Activated CD4-positive, alpha-beta memory T cell treated with anti-CD3 and anti-CD28 coated beads, Interleukin-2, amount 10 ng/mL, durations not matched to agents 7 days and 5 days (primary cell): ENCODE results near the gene TRIO. TPM values are rescaled to one million over a fixed set of nuclear protein-coding genes. Genes with fewer than 3 reads are reported as not detected.

ENCODE experiments used
- CTCF ChIA-PET: fragments of 350-600 bp; sonication (Branson Sonifier 250); formaldehyde crosslinking; loops from one replicate; lab custom pipeline; 2021; ENCODE audit warnings: antibody characterized with exemption, inconsistent platforms; lab: Charles Lee
- POLR2A ChIA-PET: fragments of 350-600 bp; sonication (Branson Sonifier 250); formaldehyde crosslinking; loops from one replicate; lab custom pipeline; 2021; ENCODE audit warnings: antibody characterized with exemption; lab: Charles Lee
- DNase-seq: peaks from one replicate; pipeline ENCODE4 v3.0.0-alpha.2; 2020
- H3K27ac Mint-ChIP-seq: one replicate; pipeline ENCODE4 v1.8.0; 2021; ENCODE audit warnings: mild to moderate bottlenecking, mixed read lengths
- H3K27me3 Mint-ChIP-seq: one replicate; pipeline ENCODE4 v1.8.0; 2021; ENCODE audit warnings: mixed read lengths
- H3K36me3 Mint-ChIP-seq: one replicate; pipeline ENCODE4 v1.8.0; 2021; ENCODE audit warnings: low read depth, mixed read lengths
- H3K4me1 Mint-ChIP-seq: one replicate; pipeline ENCODE4 v1.8.0; 2021; ENCODE audit warnings: mixed read lengths
- H3K4me3 Mint-ChIP-seq: one replicate; pipeline ENCODE4 v1.8.0; 2021; ENCODE audit warnings: mild to moderate bottlenecking, mixed read lengths
- H3K9me3 Mint-ChIP-seq: one replicate; pipeline ENCODE4 v1.8.0; 2021; ENCODE audit warnings: mixed read lengths
- total RNA-seq, 2 experiments: library from RNA; stranded (reverse); gene quantifications; one replicate each; pipeline ENCODE4 v1.2.3, GENCODE V29; 2021

TRIO gene
- total RNA-seq, 2 experiments from 2014 or later = 8.1 to 8.3 TPM

DNA sequence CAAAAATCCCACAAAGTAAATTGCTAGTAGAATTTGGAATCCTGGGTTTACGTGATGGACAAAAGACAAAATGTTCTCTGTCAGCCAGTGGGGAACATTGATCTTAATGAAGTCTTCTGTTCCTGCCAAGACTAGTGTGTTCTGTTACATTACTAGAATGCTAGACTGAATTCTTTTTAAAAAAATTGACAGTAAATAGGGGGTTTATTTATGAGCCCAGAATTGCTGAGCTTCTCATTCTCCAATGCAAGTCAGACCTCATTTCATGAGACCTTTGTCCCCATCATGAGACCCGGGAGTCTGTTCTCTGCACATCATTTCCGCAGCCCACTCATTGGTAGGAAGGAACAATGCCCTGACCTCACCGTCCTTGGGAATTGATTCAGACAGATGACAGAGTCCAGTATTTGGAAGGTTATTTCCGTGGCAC lies 264.6 kb downstream of the TRIO start:
- Mint-ChIP-seq H3K27me3 (peaks cover 1% of the 10 kb centered on the region), H3K9me3 (peaks cover 1% of the 10 kb centered on the region), H3K36me3 (peaks cover under 1% of the 10 kb centered on the region), H3K4me1 (peaks cover 2% of the 10 kb centered on the region), H3K27ac (no peak overlapping the region), H3K4me3 (no peak overlapping the region)
- no peak for DNase-seq
- ChIA-PET CTCF (interaction anchor here (1.1 kb wide), 1 partner anchor 8 kb away, joined by 3 read pairs; no protein-coding TSS in a partner anchor), POLR2A (no interaction called here)

DNA sequence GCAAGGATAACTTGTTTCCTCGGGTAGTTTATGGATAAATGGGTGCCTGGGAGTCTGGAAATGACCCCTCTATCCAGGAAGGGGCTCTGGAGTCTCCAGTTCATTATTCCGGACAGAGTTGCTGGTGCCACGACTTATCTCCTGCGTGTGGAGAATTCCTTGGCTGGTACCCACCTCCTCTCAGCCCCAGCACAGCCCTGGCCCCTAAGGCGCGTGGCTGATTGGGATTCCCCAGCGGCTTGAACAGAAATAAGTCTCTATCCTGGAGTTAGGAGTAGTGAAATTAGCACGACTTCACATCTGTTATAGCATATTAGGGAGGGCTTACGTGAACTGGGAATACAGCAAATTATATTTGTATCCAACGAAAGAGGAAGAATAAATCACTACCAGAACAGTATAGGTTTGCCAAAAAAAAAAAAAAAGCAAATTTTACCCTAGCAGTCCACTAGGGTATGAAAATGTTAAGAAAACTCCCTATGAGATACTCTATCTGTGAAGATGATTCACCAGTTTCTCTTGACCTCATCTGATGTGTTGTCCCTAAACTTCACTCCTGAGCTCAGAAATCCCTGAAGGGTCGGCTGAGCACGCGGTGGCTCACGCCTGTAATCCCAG lies 265.9 kb downstream of the TRIO start:
- Mint-ChIP-seq H3K27ac (no peak overlapping the region), H3K4me3 (no peak overlapping the region), H3K36me3 (no peaks in the 10 kb centered on the region), H3K4me1 (peaks cover 14% of the 10 kb centered on the region), H3K27me3 (peaks cover 1% of the 10 kb centered on the region), H3K9me3 (no peaks in the 10 kb centered on the region)
- CTCF ChIA-PET = no interaction called here
- DNase-seq = no peak
- POLR2A ChIA-PET = interaction anchor here (0.7 kb wide), 1 partner anchor 36 kb away, joined by 3 read pairs; no protein-coding TSS in a partner anchor

- CTCF ChIA-PET = no interaction called here
- Mint-ChIP-seq H3K36me3 (no peaks in the 10 kb centered on the region), H3K9me3 (no peaks in the 10 kb centered on the region), H3K27me3 (peaks cover 1% of the 10 kb centered on the region), H3K27ac (no peak overlapping the region), H3K4me1 (peaks cover 22% of the 10 kb centered on the region), H3K4me3 (no peak overlapping the region)
- POLR2A ChIA-PET = no interaction called here
- DNase-seq = no peak
These were observed 266.9 kb downstream of the TRIO start for GRCh38 chr5:14410068-14410393.

- POLR2A ChIA-PET = no interaction called here
- peaks cover 28% of the 10 kb centered on the region for H3K4me1 Mint-ChIP-seq
- no peaks in the 10 kb centered on the region for H3K27me3 Mint-ChIP-seq
- no peaks in the 10 kb centered on the region for H3K9me3 Mint-ChIP-seq
- CTCF ChIA-PET = interaction anchor here (1.6 kb wide), 1 partner anchor 238 kb away, joined by 6 read pairs; no protein-coding TSS in a partner anchor
- DNase-seq = no peak
- no peaks in the 10 kb centered on the region for H3K36me3 Mint-ChIP-seq
- H3K27ac Mint-ChIP-seq = no peak overlapping the region
- H3K4me3 Mint-ChIP-seq = no peak overlapping the region
These were observed 267.5 kb downstream of the TRIO start for GRCh38 chr5:14410394-14411201.

DNA sequence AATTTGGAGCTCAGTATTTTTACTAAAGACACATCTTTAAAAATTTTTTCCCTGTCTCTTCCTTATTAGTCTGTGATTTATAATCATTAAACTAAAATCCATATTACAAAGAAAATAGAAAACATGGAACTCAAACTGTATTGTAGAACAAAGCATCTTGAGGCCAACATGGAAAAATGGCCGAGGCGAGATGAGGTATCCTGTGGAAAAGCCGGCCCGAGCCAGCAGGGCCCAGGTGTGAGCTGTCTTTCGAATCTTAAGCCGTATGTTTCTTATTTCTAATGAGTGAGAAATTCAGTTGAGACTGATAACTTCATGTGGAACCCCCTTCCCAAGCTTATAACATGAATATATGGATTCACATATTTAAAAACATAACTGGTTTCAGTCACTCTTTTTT lies 268.1 kb downstream of the TRIO start:
- H3K27me3 Mint-ChIP-seq = no peaks in the 10 kb centered on the region
- no peak for DNase-seq
- H3K4me3 Mint-ChIP-seq = no peak overlapping the region
- ChIA-PET POLR2A (no interaction called here), CTCF (interaction anchor here (1.6 kb wide), 1 partner anchor 237 kb away, joined by 6 read pairs; no protein-coding TSS in a partner anchor)
- H3K27ac Mint-ChIP-seq = no peak overlapping the region
- H3K4me1 Mint-ChIP-seq = peaks cover 34% of the 10 kb centered on the region
- H3K9me3 Mint-ChIP-seq = no peaks in the 10 kb centered on the region
- H3K36me3 Mint-ChIP-seq = no peaks in the 10 kb centered on the region

- Mint-ChIP-seq H3K27ac (peak overlapping the region; percentile 77), H3K4me3 (no peak overlapping the region), H3K9me3 (no peaks in the 10 kb centered on the region), H3K27me3 (peaks cover 4% of the 10 kb centered on the region), H3K36me3 (no peaks in the 10 kb centered on the region), H3K4me1 (peaks cover 44% of the 10 kb centered on the region)
- CTCF ChIA-PET = interaction anchor here (0.7 to 2.5 kb wide), 6 partner anchors 10 to 235 kb away, joined by 3 to 12 read pairs (median 4); no protein-coding TSS in a partner anchor
- POLR2A ChIA-PET = interaction anchor here (0.6 to 2.7 kb wide), 6 partner anchors 13 to 212 kb away, joined by 4 to 19 read pairs (median 5); partner anchors contain the start of gene OTULINL
- DNase-seq = no peak
These were observed 270.2 kb downstream of the TRIO start for GRCh38 chr5:14413331-14413750.

DNA sequence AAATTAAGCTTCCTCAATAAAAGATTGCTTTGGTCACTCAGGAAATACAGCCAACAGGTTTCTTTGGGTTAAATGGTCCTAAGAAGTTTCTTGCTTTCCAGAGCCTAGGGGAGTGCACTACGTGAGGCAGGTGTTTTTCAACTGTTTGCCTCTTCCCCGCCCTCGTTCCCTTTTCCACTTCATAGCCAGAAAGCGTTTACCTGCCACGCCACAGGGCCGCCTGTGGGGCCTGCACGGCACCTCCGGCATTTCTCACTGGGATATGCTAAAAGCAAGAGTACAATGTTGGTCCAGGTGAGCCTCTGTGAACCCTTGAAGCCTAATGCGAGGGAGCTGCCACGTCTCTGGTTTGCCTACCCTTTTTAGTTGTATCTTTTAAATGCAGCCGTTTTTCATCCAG lies 270.9 kb downstream of the TRIO start:
- Mint-ChIP-seq H3K27ac (peak overlapping the region; percentile 77), H3K27me3 (peaks cover 10% of the 10 kb centered on the region), H3K36me3 (no peaks in the 10 kb centered on the region), H3K4me3 (peak overlapping the region; percentile 51), H3K9me3 (no peaks in the 10 kb centered on the region), H3K4me1 (peaks cover 46% of the 10 kb centered on the region)
- CTCF ChIA-PET = interaction anchor here (1.0 to 2.5 kb wide), 7 partner anchors 10 to 234 kb away, joined by 3 to 12 read pairs (median 4); no protein-coding TSS in a partner anchor
- POLR2A ChIA-PET = interaction anchor here (0.9 to 2.7 kb wide), 7 partner anchors 14 to 185 kb away, joined by 3 to 19 read pairs (median 5); partner anchors contain the start of gene OTULINL
- DNase-seq = no peak

GRCh38 chr5:14414656-14415023 lies 271.5 kb downstream of the TRIO start:
- DNase-seq = no peak
- Mint-ChIP-seq H3K27me3 (peaks cover 10% of the 10 kb centered on the region), H3K36me3 (no peaks in the 10 kb centered on the region), H3K4me1 (peaks cover 46% of the 10 kb centered on the region), H3K27ac (peak overlapping the region; percentile 77), H3K4me3 (peak overlapping the region; percentile 51), H3K9me3 (no peaks in the 10 kb centered on the region)
- POLR2A ChIA-PET = interaction anchor here (0.9 to 2.7 kb wide), 6 partner anchors 49 to 234 kb away, joined by 3 to 19 read pairs (median 5); no protein-coding TSS in a partner anchor
- CTCF ChIA-PET = interaction anchor here (1.0 to 2.5 kb wide), 4 partner anchors 9 to 234 kb away, joined by 4 to 12 read pairs (median 4); no protein-coding TSS in a partner anchor

DNA sequence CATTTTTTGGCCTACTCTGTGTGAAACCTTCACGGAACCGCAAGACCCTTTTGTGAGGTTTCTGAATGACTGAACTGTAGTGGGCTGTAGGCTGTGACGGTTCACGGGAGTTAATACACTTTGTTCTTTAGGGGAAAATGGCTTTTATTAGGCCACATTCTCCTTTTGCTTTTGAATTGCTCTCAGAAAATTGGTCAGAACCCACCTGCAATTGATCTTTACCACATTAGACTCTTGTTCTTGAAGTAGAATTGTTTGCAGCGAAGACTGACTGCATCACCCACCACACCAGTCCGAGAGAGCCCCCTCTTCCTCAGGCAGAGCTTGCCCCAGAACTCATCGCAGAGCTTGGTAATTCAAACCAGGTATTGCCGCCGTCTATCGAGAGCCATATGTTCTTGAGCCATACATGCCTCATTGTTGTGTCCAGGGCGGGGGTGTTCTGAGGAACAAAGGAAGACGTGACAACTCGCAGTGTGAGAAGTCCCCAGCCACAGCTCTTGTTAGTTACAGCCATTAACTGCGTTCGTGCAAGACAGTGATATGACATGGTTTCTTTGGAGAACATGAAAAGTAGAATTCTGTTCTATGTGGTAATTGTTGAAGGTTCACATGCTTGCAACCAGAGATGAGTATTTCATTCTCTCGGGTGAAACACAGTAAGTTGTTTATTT lies 272.0 kb downstream of the TRIO start:
- Mint-ChIP-seq H3K4me1 (peaks cover 46% of the 10 kb centered on the region), H3K36me3 (no peaks in the 10 kb centered on the region), H3K9me3 (no peaks in the 10 kb centered on the region), H3K27me3 (peaks cover 10% of the 10 kb centered on the region), H3K27ac (peak overlapping the region; percentile 77), H3K4me3 (peak overlapping the region; percentile 51)
- DNase-seq = peak; percentile 24
- ChIA-PET POLR2A (interaction anchor here (0.7 to 2.7 kb wide), 8 partner anchors 9 to 292 kb away, joined by 3 to 19 read pairs (median 5); no protein-coding TSS in a partner anchor), CTCF (interaction anchor here (1.0 to 2.5 kb wide), 3 partner anchors 16 to 233 kb away, joined by 4 to 12 read pairs (median 5); no protein-coding TSS in a partner anchor)

DNA sequence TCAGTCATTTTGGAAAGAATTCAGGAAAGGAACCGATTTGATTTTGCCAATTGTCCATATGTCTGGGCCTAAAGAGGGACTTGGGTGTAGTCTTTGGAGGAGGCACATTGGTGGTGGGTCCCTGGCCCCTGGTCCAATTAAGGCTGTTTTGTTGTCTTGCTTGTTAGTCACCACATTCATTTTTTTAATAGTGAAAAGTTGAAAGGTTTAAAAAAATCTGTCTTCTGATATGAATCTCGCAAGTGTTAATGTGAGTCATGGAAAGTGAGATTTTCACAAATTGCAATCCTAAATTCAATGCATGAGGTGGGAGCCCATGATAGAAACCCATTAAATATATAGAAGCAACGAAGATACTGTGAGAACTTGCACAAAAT lies 272.5 kb downstream of the TRIO start:
- peak overlapping the region; percentile 51 for H3K4me3 Mint-ChIP-seq
- peak overlapping the region; percentile 77 for H3K27ac Mint-ChIP-seq
- H3K9me3 Mint-ChIP-seq = no peaks in the 10 kb centered on the region
- DNase-seq = no peak
- no peaks in the 10 kb centered on the region for H3K36me3 Mint-ChIP-seq
- ChIA-PET POLR2A (interaction anchor here (0.7 to 2.3 kb wide), 5 partner anchors 8 to 292 kb away, joined by 3 to 9 read pairs (median 5); no protein-coding TSS in a partner anchor), CTCF (interaction anchor here (1.8 to 2.5 kb wide), 2 partner anchors 16 to 233 kb away, joined by 6 to 12 read pairs; no protein-coding TSS in a partner anchor)
- H3K4me1 Mint-ChIP-seq = peaks cover 46% of the 10 kb centered on the region
- H3K27me3 Mint-ChIP-seq = peaks cover 10% of the 10 kb centered on the region

GRCh38 chr5:14416621-14417275 lies 273.6 kb downstream of the TRIO start:
- Mint-ChIP-seq H3K4me3 (no peak overlapping the region), H3K27me3 (peaks cover 10% of the 10 kb centered on the region), H3K9me3 (no peaks in the 10 kb centered on the region), H3K36me3 (no peaks in the 10 kb centered on the region), H3K27ac (peak overlapping the region; percentile 37), H3K4me1 (peaks cover 46% of the 10 kb centered on the region)
- ChIA-PET CTCF (interaction anchor here (0.6 to 2.8 kb wide), 4 partner anchors 15 to 232 kb away, joined by 3 to 12 read pairs (median 4); no protein-coding TSS in a partner anchor), POLR2A (interaction anchor here (1.8 to 2.3 kb wide), 3 partner anchors 51 to 232 kb away, joined by 5 to 11 read pairs (median 6); partner anchors contain the start of gene OTULINL)
- no peak for DNase-seq
